ENCODE results near the gene DDR1.
"Not testable (repeated sequence)": the region's sequence is repeated elsewhere in the genome, so short reads cannot be mapped to it uniquely, and the experiment has no call there.

Gene DDR1

GRCh38 chr6:30883685-30884520 lies at the start of gene DDR1:
Gene DDR1 (plus strand): TSS chr6:30884519. CDS start chr6:30888730, 4,211 bp downstream.
- no peak for FAIRE-seq

GRCh38 chr6:30834646-30835045 lies 49.7 kb upstream of the DDR1 start:
- no peak for FAIRE-seq

GRCh38 chr6:30835576-30835975 lies 48.7 kb upstream of the DDR1 start:
- no peak for FAIRE-seq

GRCh38 chr6:30836431-30836866 lies 47.9 kb upstream of the DDR1 start:
- FAIRE-seq, result no peak

- FAIRE-seq, result no peak
Observed at GRCh38 chr6:30836957-30837356, 47.4 kb upstream of the DDR1 start.

- no peak for FAIRE-seq
Observed at GRCh38 chr6:30837432-30837831, 46.9 kb upstream of the DDR1 start.

- no peak for FAIRE-seq
Observed at GRCh38 chr6:30837870-30838269, 46.4 kb upstream of the DDR1 start.

- FAIRE-seq, result no peak
Observed at GRCh38 chr6:30839671-30840070, 44.6 kb upstream of the DDR1 start.

GRCh38 chr6:30840084-30840934 lies 44.0 kb upstream of the DDR1 start:
- FAIRE-seq, result no peak

- no peak for FAIRE-seq
Observed at GRCh38 chr6:30840935-30841643, 43.2 kb upstream of the DDR1 start.

- no peak for FAIRE-seq
Observed at GRCh38 chr6:30841644-30842504, 42.4 kb upstream of the DDR1 start.

- no peak for FAIRE-seq
Observed at GRCh38 chr6:30842754-30843610, 41.3 kb upstream of the DDR1 start.

GRCh38 chr6:30843611-30843998 lies 40.7 kb upstream of the DDR1 start:
- FAIRE-seq, result no peak

- no peak for FAIRE-seq
Observed at GRCh38 chr6:30844118-30844535, 40.2 kb upstream of the DDR1 start.

- no peak for FAIRE-seq
Observed at GRCh38 chr6:30845183-30845582, 39.1 kb upstream of the DDR1 start.

GRCh38 chr6:30847421-30847970 lies 36.8 kb upstream of the DDR1 start:
- FAIRE-seq, result no peak

GRCh38 chr6:30847971-30848436 lies 36.3 kb upstream of the DDR1 start:
- FAIRE-seq, result no peak

- no peak for FAIRE-seq
Observed at GRCh38 chr6:30849903-30850651, 34.2 kb upstream of the DDR1 start.

- not testable (repeated sequence) for FAIRE-seq
Observed at GRCh38 chr6:30852459-30852858, 31.9 kb upstream of the DDR1 start.
